ENCODE data around the gene SEMA6A. TPM values are rescaled to one million over a fixed set of nuclear protein-coding genes. Genes with fewer than 3 reads are reported as not detected.

The SEMA6A gene
- polyA plus RNA-seq, 1 of the 3 experiments (the other 2 are of a cell fraction), result 0.18 TPM

- ChIA-PET CTCF (interaction anchor here (0.8 to 6.5 kb wide), 6 partner anchors 12 to 433 kb away, joined by 3 to 46 read pairs (median 4); no protein-coding TSS in a partner anchor), POLR2A (no interaction called here)
- Histone ChIP-seq H3K4me1 (ENCODE audit: control insufficient read depth in 1 of 2, insufficient read depth in 2 of 2, low read depth in 1 of 2, low read length in 1 of 2) (peaks cover 0 to 22% of the 10 kb centered on the region in 2 experiments; a peak in 1 of 4 replicates), H3K9ac (no peak overlapping the region), H3F3A (replicated peaks; ENCODE audit: insufficient read depth) (no peaks in the 10 kb centered on the region), H3K4me2 (0 out of 2 replicates have a peak overlapping the region, but pooled peaks have one; percentile 99), H3K36me3 (replicated peaks in 1 of 2; ENCODE audit: control insufficient read depth in 1 of 2, insufficient read depth in 2 of 2, low read length in 1 of 2) (no peaks in the 10 kb centered on the region), H3K27ac (ENCODE audit: low read depth in 2 of 2, low read length in 1 of 2) (peak overlapping the region in 1 of 2 experiments; percentile 73; a peak in 2 of 4 replicates), H3K9me2 (no peaks in the 10 kb centered on the region), H3K4me3 (ENCODE audit: low read depth in 2 of 2, low read length in 1 of 2) (peak overlapping the region; percentile 32 to 56; a peak in 3 of 4 replicates), H3K79me2 (ENCODE audit: insufficient read depth) (no peaks in the 10 kb centered on the region), H2AFZ (ENCODE audit: low read depth) (no peak overlapping the region), H3K27me3 (ENCODE audit: insufficient read depth) (peaks cover 48% of the 10 kb centered on the region), H3K9me3 (no peaks in the 10 kb centered on the region), H4K20me1 (ENCODE audit: insufficient read depth) (no peaks in the 10 kb centered on the region)
- TF ChIP-seq ELF1 (IDR thresholded peaks at IDR 0.05) (no peak), MAX (IDR thresholded peaks at IDR 0.05; ENCODE audit: low read depth) (no peak), GATA2 (CRISPR knock-in tag; IDR thresholded peaks at IDR 0.05) (no peak), NFIC (IDR thresholded peaks at IDR 0.05; ENCODE audit: borderline replicate concordance) (no peak), JUND (IDR thresholded peaks at IDR 0.05) (no peak), YY1 (IDR thresholded peaks at IDR 0.05; ENCODE audit: low read depth) (no peak), RAD21 (IDR thresholded peaks at IDR 0.05; ENCODE audit: low read length) (no peak; the same call in 1 of the 2 replicates)
- peak; percentile 25 for DNase-seq
- 35% methylated on average over 17 of the region's 17 CpGs for WGBS (ENCODE audit: low lambda C conversion rate)
Measured at GRCh38 chr5:116571568-116572349, 2.9 kb downstream of the SEMA6A start.

GRCh38 chr5:116569999-116570398, 4.6 kb downstream of the SEMA6A start:
- peaks cover 34% of the 10 kb centered on the region for H3K27me3 ChIP-seq (ENCODE audit: insufficient read depth)
- DNase-seq, result no peak
- POLR2A ChIA-PET, result no interaction called here

More at GRCh38 chr5:116569999-116570398, 4.6 kb downstream of the SEMA6A start:
- Histone ChIP-seq H3K9me3 (no peaks in the 10 kb centered on the region), H3K4me3 (ENCODE audit: low read depth in 2 of 2, low read length in 1 of 2) (no peak overlapping the region), H3F3A (replicated peaks; ENCODE audit: insufficient read depth) (no peaks in the 10 kb centered on the region), H3K79me2 (ENCODE audit: insufficient read depth) (no peaks in the 10 kb centered on the region), H3K27ac (ENCODE audit: low read depth in 2 of 2, low read length in 1 of 2) (no peak overlapping the region), H3K36me3 (replicated peaks in 1 of 2; ENCODE audit: control insufficient read depth in 1 of 2, insufficient read depth in 2 of 2, low read length in 1 of 2) (no peaks in the 10 kb centered on the region), H3K9ac (no peak overlapping the region), H4K20me1 (ENCODE audit: insufficient read depth) (no peaks in the 10 kb centered on the region), H2AFZ (ENCODE audit: low read depth) (no peak overlapping the region), H3K4me1 (ENCODE audit: control insufficient read depth in 1 of 2, insufficient read depth in 2 of 2, low read depth in 1 of 2, low read length in 1 of 2) (peaks cover 0 to 18% of the 10 kb centered on the region in 2 experiments; a peak in 1 of 4 replicates), H3K9me2 (no peaks in the 10 kb centered on the region), H3K4me2 (no peak overlapping the region)
- TF ChIP-seq GATA2 (CRISPR knock-in tag; IDR thresholded peaks at IDR 0.05) (no peak), CHD2 (IDR thresholded peaks at IDR 0.05; ENCODE audit: low read length, partially characterized antibody) (no peak), FOXM1 (IDR thresholded peaks at IDR 0.05; ENCODE audit: low read depth) (no peak), TCF12 (IDR thresholded peaks at IDR 0.05) (no peak), POLR2AphosphoS5 (IDR thresholded peaks at IDR 0.05; ENCODE audit: low read depth, low read length) (no peak), USF1 (IDR thresholded peaks at IDR 0.05; ENCODE audit: borderline replicate concordance, low read depth) (no peak), IRF3 (IDR thresholded peaks at IDR 0.05; ENCODE audit: low read depth, low read length) (no peak), FOXJ3 (CRISPR knock-in tag; IDR thresholded peaks at IDR 0.05) (no peak), TAF1 (IDR thresholded peaks at IDR 0.05; ENCODE audit: borderline replicate concordance, low read depth, low read length) (no peak), NFIC (IDR thresholded peaks at IDR 0.05; ENCODE audit: borderline replicate concordance) (no peak), ZBTB33 (IDR thresholded peaks at IDR 0.05; ENCODE audit: borderline replicate concordance, low read depth) (no peak), SMC3 (IDR thresholded peaks at IDR 0.05; ENCODE audit: low read depth, low read length) (no peak), EZH2phosphoT487 (IDR thresholded peaks at IDR 0.05; ENCODE audit: borderline replicate concordance, low read depth) (no peak), RFX5 (IDR thresholded peaks at IDR 0.05; ENCODE audit: low read length) (no peak), RXRA (IDR thresholded peaks at IDR 0.05; ENCODE audit: borderline replicate concordance, low read depth) (no peak), TEAD4 (IDR thresholded peaks at IDR 0.05; ENCODE audit: borderline replicate concordance, insufficient read depth) (no peak)
- CTCF ChIA-PET, result interaction anchor here (0.7 to 2.2 kb wide), 3 partner anchors 11 to 33 kb away, joined by 3 to 6 read pairs (median 4); no protein-coding TSS in a partner anchor
- WGBS (ENCODE audit: low lambda C conversion rate), result 41% methylated on average over 4 of the region's 4 CpGs
